Measurements from ENCODE around the gene RACGAP1. TPM values are rescaled to one million over a fixed set of nuclear protein-coding genes. Genes with fewer than 3 reads are reported as not detected.
"Not testable (repeated sequence)": the region's sequence is repeated elsewhere in the genome, so short reads cannot be mapped to it uniquely, and the experiment has no call there.

Gene RACGAP1
- total RNA-seq, 2 donors from 2014 or later, result 49.6 to 96.6 TPM

DNA sequence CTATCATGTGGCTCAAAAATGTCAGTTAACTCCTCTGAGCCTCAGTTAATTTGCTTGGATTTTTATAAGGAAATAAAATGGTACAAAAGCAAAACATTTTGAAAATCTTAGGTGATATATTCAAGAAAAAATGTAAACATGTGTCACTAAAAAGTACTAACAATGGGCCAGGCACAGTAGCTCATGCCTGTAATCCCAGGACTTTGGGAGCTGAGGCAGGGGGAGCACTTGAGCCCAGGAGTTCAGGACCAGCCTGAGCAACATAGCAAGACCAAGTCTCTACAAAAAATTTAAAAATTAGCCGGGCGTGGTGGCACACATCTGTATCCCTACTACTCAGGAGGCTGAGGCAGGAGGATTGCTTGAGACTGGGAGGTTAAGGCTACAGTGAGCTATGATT is 26.8 kb downstream of the RACGAP1 start:
- Histone ChIP-seq H3K36me3 (ENCODE audit: control insufficient read depth, insufficient read depth, low read length) (peaks cover 85% of the 10 kb centered on the region), H3K4me1 (ENCODE audit: control insufficient read depth, insufficient read depth, low read length) (no peaks in the 10 kb centered on the region), H3K9me3 (ENCODE audit: control insufficient read depth, low read length) (no peaks in the 10 kb centered on the region), H3K27ac (ENCODE audit: low read depth, low read length) (no peak overlapping the region), H3K27me3 (ENCODE audit: control insufficient read depth, insufficient read depth, low read length, poor library complexity, severe bottlenecking) (no peaks in the 10 kb centered on the region), H3K4me3 (ENCODE audit: low read length) (no peak overlapping the region), H3K9ac (ENCODE audit: extremely low read depth, low read length, poor library complexity, severe bottlenecking) (no peak overlapping the region)
- H3K4me3 Mint-ChIP-seq, result no peak overlapping the region
- DNase-seq, result peak; percentile 59
- H3K4me1 Mint-ChIP-seq, result no peaks in the 10 kb centered on the region
- no peaks in the 10 kb centered on the region for H3K9me3 Mint-ChIP-seq
- TF ChIP-seq CTCF (conservative IDR thresholded peaks at IDR 0.05), result peak; percentile 51
- WGBS, 2 experiments (ENCODE audit: insufficient coverage in 1 of 2, insufficient read length in 1 of 2), result 96% methylated on average over 2 of the region's 2 CpGs; no CpG with 5 or more reads in 1 of the 2 experiments
- peaks cover 56% of the 10 kb centered on the region for H3K36me3 Mint-ChIP-seq (ENCODE audit: low read depth)
- no peaks in the 10 kb centered on the region for H3K27me3 Mint-ChIP-seq (ENCODE audit: insufficient read depth)
- H3K27ac Mint-ChIP-seq, result no peak overlapping the region

- WGBS, 2 experiments (ENCODE audit: insufficient coverage in 1 of 2, insufficient read length in 1 of 2), result 94 to 100% methylated on average over 3 to 4 of the region's 4 CpGs
- no peak overlapping the region for H3K9ac ChIP-seq (ENCODE audit: extremely low read depth, low read length, poor library complexity, severe bottlenecking)
- H3K27ac ChIP-seq (ENCODE audit: low read depth, low read length), result no peak overlapping the region
- H3K4me1 ChIP-seq (ENCODE audit: control insufficient read depth, insufficient read depth, low read length), result peaks cover 12% of the 10 kb centered on the region
- no peaks in the 10 kb centered on the region for H3K9me3 Mint-ChIP-seq
- H3K4me1 Mint-ChIP-seq, result peaks cover 51% of the 10 kb centered on the region
- H3K36me3 ChIP-seq (ENCODE audit: control insufficient read depth, insufficient read depth, low read length), result peaks cover 65% of the 10 kb centered on the region
- H3K9me3 ChIP-seq (ENCODE audit: control insufficient read depth, low read length), result no peaks in the 10 kb centered on the region
- H3K27ac Mint-ChIP-seq, result peak overlapping the region; percentile 41
- no peak overlapping the region for H3K4me3 ChIP-seq (ENCODE audit: low read length)
- H3K27me3 ChIP-seq (ENCODE audit: control insufficient read depth, insufficient read depth, low read length, poor library complexity, severe bottlenecking), result peaks cover 7% of the 10 kb centered on the region
- H3K36me3 Mint-ChIP-seq (ENCODE audit: low read depth), result peaks cover 34% of the 10 kb centered on the region
- H3K4me3 Mint-ChIP-seq, result no peak overlapping the region
- no peak for DNase-seq
- no peak for TF ChIP-seq CTCF (conservative IDR thresholded peaks at IDR 0.05)
- no peaks in the 10 kb centered on the region for H3K27me3 Mint-ChIP-seq (ENCODE audit: insufficient read depth)
Measured at GRCh38 chr12:49990273-49990672, 35.0 kb downstream of the RACGAP1 start.

DNA sequence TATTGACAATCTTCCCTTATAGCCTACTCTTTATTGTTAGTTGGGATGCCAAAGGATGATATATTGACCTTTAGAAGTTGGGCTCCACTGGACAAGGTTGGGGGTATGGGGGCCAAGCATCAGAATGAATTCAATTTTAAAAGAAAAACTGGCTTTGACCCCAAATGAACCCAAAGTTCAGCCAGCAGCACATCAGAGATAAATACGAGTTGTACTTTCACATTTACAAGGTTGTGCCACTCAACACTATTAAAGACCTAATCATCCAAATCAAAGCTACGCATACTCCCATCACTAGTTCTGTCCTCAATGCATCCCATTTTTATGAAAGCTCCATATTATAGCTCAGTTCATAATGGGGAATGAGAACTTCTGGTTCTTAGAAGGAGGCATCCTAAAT is 35.9 kb downstream of the RACGAP1 start:
- not testable (repeated sequence) for H3K4me3 ChIP-seq (ENCODE audit: low read length); H3K9me3 Mint-ChIP-seq; H3K9ac ChIP-seq (ENCODE audit: extremely low read depth, low read length, poor library complexity, severe bottlenecking); H3K9me3 ChIP-seq (ENCODE audit: control insufficient read depth, low read length); H3K27ac ChIP-seq (ENCODE audit: low read depth, low read length); H3K4me3 Mint-ChIP-seq; H3K27ac Mint-ChIP-seq; H3K27me3 Mint-ChIP-seq (ENCODE audit: insufficient read depth)
- peaks cover 28% of the 10 kb centered on the region for H3K36me3 Mint-ChIP-seq (ENCODE audit: low read depth)
- WGBS, 2 experiments (ENCODE audit: insufficient coverage in 1 of 2, insufficient read length in 1 of 2), result 75% methylated on average over 1 of the region's 2 CpGs; no CpG with 5 or more reads in 1 of the 2 experiments
- peaks cover 60% of the 10 kb centered on the region for H3K4me1 Mint-ChIP-seq
- peak; percentile 36 for DNase-seq
- H3K4me1 ChIP-seq (ENCODE audit: control insufficient read depth, insufficient read depth, low read length), result peaks cover 21% of the 10 kb centered on the region
- peaks cover 56% of the 10 kb centered on the region for H3K36me3 ChIP-seq (ENCODE audit: control insufficient read depth, insufficient read depth, low read length)
- peaks cover 14% of the 10 kb centered on the region for H3K27me3 ChIP-seq (ENCODE audit: control insufficient read depth, insufficient read depth, low read length, poor library complexity, severe bottlenecking)

Data from endodermal cell (in vitro differentiated cells).